BE2C (cell line): ENCODE results near the gene ZNRF3.

Experiments
- DNase-seq: peaks from one replicate; pipeline ENCODE4 v3.0.0-alpha.2; 2020
- H3K27me3 ChIP-seq: fragments of 250-450 bp; sonication (Bioruptor Pico); 2 replicates; pipeline ENCODE4 v1.5.1; 2020; ENCODE audit warnings: mild to moderate bottlenecking
- H3K36me3 ChIP-seq: fragments of 250-450 bp; sonication (Bioruptor Pico); 2 replicates; pipeline ENCODE4 v1.5.1; 2020; ENCODE audit warnings: mild to moderate bottlenecking
- H3K4me1 ChIP-seq: fragments of 250-450 bp; sonication (Bioruptor Pico); 2 replicates; pipeline ENCODE4 v1.5.1; 2020
- H3K4me3 ChIP-seq: 2 replicates; pipeline ENCODE4 v1.5.1; 2011; ENCODE audit warnings: low read depth, low read length
- H3K9me3 ChIP-seq: fragments of 250-450 bp; sonication (Bioruptor Pico); 2 replicates; pipeline ENCODE4 v1.5.1; 2020
- TF ChIP-seq, protein P1 (sequence below): IDR thresholded peaks from 2 replicates; pipeline ENCODE4 v1.5.1; 2012; ENCODE audit warnings: mild to moderate bottlenecking, low read depth, low read length

Gene ZNRF3

DNA sequence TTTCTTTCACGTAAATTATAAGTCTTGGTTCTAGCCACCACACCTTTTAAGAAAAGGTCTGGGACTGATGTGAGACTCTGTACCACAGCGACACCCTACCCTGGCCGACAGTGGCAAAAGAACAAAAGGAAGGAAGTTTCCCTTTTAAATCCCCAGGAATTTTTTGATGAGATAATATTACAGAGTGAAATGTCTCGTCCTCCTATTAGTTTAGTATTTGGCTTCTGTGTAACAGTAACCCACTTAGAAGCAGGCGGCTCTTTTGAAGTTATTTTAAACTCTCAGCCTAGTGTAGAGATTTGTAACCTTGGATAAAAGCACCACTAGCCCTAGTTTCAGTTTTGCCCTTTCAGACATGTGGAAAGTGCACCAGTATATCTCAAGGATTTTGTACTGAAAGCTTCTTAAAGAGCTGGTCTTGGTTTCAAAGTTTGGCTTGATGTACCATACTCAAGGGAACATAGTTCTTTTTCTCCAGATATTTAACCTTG lies 94.2 kb downstream of the ZNRF3 start:
- Histone ChIP-seq H3K9me3 (no peaks in the 10 kb centered on the region), H3K4me3 (no peak overlapping the region), H3K4me1 (peaks cover 6% of the 10 kb centered on the region), H3K27me3 (no peaks in the 10 kb centered on the region), H3K36me3 (no peaks in the 10 kb centered on the region)
- no peak for DNase-seq
- TF ChIP-seq, protein P1, sequence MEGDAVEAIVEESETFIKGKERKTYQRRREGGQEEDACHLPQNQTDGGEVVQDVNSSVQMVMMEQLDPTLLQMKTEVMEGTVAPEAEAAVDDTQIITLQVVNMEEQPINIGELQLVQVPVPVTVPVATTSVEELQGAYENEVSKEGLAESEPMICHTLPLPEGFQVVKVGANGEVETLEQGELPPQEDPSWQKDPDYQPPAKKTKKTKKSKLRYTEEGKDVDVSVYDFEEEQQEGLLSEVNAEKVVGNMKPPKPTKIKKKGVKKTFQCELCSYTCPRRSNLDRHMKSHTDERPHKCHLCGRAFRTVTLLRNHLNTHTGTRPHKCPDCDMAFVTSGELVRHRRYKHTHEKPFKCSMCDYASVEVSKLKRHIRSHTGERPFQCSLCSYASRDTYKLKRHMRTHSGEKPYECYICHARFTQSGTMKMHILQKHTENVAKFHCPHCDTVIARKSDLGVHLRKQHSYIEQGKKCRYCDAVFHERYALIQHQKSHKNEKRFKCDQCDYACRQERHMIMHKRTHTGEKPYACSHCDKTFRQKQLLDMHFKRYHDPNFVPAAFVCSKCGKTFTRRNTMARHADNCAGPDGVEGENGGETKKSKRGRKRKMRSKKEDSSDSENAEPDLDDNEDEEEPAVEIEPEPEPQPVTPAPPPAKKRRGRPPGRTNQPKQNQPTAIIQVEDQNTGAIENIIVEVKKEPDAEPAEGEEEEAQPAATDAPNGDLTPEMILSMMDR, result no peak

DNA sequence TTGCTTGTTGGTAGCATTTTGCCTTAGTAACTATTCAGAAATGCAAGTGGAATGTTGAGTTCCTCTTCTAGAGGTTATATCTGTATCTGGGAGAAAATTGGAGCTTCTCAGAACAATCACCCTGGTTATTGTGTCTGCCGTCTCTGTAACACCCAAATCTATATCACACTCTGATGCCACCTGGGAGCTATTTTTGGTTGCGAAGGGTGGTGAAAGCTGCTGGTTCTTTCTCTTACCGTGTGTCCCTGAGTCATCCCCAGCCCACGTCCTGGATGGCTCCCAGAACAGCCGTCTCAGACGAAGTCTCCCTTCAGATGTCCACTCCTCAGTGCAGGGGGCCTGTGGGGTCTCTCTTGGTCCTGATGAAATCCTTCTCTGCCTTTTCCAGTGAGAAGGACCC lies 94.8 kb downstream of the ZNRF3 start:
- Histone ChIP-seq H3K27me3 (no peaks in the 10 kb centered on the region), H3K4me1 (peaks cover 6% of the 10 kb centered on the region), H3K4me3 (no peak overlapping the region), H3K9me3 (no peaks in the 10 kb centered on the region), H3K36me3 (no peaks in the 10 kb centered on the region)
- TF ChIP-seq, protein P1, result no peak
- DNase-seq, result no peak

GRCh38 chr22:28978863-28979796 lies 95.8 kb downstream of the ZNRF3 start:
- DNase-seq, result no peak
- Histone ChIP-seq H3K27me3 (no peaks in the 10 kb centered on the region), H3K36me3 (no peaks in the 10 kb centered on the region), H3K4me1 (peaks cover 6% of the 10 kb centered on the region), H3K4me3 (no peak overlapping the region), H3K9me3 (no peaks in the 10 kb centered on the region)
- TF ChIP-seq, protein P1, result no peak

DNA sequence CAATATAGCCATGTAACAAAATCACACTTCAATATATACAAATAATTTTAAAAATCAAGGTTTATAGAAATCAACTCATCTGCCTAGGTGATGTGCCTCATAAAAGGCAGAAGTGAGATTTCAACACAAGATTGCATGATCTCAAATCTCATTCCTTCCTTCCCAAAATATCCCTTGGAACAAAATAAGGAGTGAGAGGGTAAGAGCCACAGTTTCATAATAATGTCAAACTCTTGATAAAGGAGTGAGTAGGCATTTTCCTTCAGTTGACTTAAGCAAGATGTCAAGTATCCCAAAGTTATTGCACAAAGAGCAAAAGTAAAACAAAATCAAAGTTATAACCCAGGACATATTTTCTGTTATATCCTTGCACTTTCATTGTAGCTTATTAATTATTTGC lies 97.0 kb downstream of the ZNRF3 start:
- Histone ChIP-seq H3K27me3 (no peaks in the 10 kb centered on the region), H3K36me3 (no peaks in the 10 kb centered on the region; the same call in 1 of the 2 replicates), H3K9me3 (no peaks in the 10 kb centered on the region), H3K4me1 (peaks cover 6% of the 10 kb centered on the region), H3K4me3 (no peak overlapping the region)
- TF ChIP-seq, protein P1, result no peak
- no peak for DNase-seq

DNA sequence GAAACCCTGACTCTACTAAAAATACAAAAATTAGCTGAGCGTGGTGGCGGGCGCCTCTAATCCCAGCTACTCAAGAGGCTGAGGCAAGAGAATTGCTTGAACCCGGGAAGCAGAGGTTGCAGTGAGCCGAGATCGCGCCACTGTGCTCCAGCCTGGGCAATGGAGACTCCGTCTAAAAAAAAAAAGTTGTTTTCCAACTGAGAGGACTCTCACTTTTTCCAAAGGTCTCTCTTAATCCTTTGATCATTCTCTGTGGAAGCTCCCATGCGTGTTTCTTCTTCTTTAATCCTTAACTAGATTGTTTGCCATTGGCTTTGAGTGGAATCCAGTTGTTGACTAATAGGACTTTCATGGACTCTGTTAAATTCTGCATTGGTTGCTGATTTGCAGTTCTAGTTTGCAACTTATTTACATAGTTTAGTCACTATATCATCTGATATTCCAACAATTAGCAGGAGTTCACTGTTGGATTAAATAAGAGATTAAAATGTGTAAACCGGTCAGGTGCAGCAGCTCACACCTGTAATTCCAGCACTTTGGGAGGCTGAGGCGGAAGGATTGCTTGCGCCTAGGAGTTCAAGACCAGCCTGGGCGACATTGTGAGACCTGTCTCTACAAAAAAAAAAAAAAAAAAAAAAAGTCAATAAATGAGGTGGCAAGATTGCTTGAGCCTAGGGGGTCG lies 98.6 kb downstream of the ZNRF3 start:
- peaks cover 6% of the 10 kb centered on the region for H3K4me1 ChIP-seq

More for the DNA sequence above, 98.6 kb downstream of the ZNRF3 start:
- Histone ChIP-seq H3K9me3 (no peaks in the 10 kb centered on the region), H3K4me3 (no peak overlapping the region), H3K36me3 (no peaks in the 10 kb centered on the region; the same call in 1 of the 2 replicates), H3K27me3 (no peaks in the 10 kb centered on the region)
- TF ChIP-seq, protein P1, result no peak
- DNase-seq, result no peak
